ENCODE results near the gene LTBP3. TPM values are rescaled to one million over a fixed set of nuclear protein-coding genes. Genes with fewer than 3 reads are reported as not detected.
A peak's percentile ranks its signal among the peaks of the same experiment; 100 is the strongest.

LTBP3 gene
- total and polyA plus RNA-seq, 2 of the 13 experiments (the other 11 are each of a cell fraction or from before 2014, with no cell fraction given) = 12.2 to 68.1 TPM

GRCh38 chr11:65591939-65592857 is 34.0 kb upstream of the LTBP3 start:
- 97% methylated on average over 70 of the region's 106 CpGs for WGBS (ENCODE audit: low lambda C conversion rate)
- DNase-seq (ENCODE audit: low spot score) (no peak), FAIRE-seq (no peak), ATAC-seq (no peak)
- no peaks in the 10 kb centered on the region for H3K9me3 ChIP-seq (ENCODE audit: low read length)
- no peaks in the 10 kb centered on the region for H3K79me2 ChIP-seq (ENCODE audit: insufficient read depth, low read length)
- ChIA-PET POLR2A (interaction anchor here (1.9 to 2.4 kb wide), 2 partner anchors 11 to 15 kb away, joined by 6 to 11 read pairs; no protein-coding TSS in a partner anchor), CTCF (ENCODE audit: low intra/inter-chr PET ratio, low total read pairs) (no interaction called here)
- peaks cover 15% of the 10 kb centered on the region for H3K4me1 ChIP-seq (ENCODE audit: insufficient read depth, low read length)
- TF ChIP-seq ZFP90 (CRISPR knock-in tag; IDR thresholded peaks at IDR 0.05; ENCODE audit: borderline replicate concordance) = no peak
- TF ChIP-seq SMYD3 (CRISPR knock-in tag; IDR thresholded peaks at IDR 0.05) = no peak
- TF ChIP-seq ZNF792 (CRISPR knock-in tag; IDR thresholded peaks at IDR 0.05) = no peak
- no peak for TF ChIP-seq SP140L (CRISPR knock-in tag; IDR thresholded peaks at IDR 0.05; ENCODE audit: borderline replicate concordance)
- no peak for TF ChIP-seq ZNF670 (CRISPR knock-in tag; IDR thresholded peaks at IDR 0.05; ENCODE audit: borderline replicate concordance)
- TF ChIP-seq IRF9 (CRISPR knock-in tag; IDR thresholded peaks at IDR 0.05; ENCODE audit: borderline replicate concordance) = no peak
- peak; percentile 40 to 70 for TF ChIP-seq MAFK (conservative IDR thresholded peaks at IDR 0.05 in 1 of 2, IDR thresholded peaks at IDR 0.05 in 1 of 2; ENCODE audit: low read length in 2 of 2)
- no peak for TF ChIP-seq ZFP36 (IDR thresholded peaks at IDR 0.05; ENCODE audit: borderline replicate concordance, low read depth, low read length, partially characterized antibody)
- no peak overlapping the region for H3K27ac ChIP-seq (ENCODE audit: extremely low read length, insufficient read depth, low read length)
- H3K27me3 ChIP-seq (ENCODE audit: control insufficient read depth in 1 of 2, insufficient read depth in 2 of 2, low read length in 2 of 2) = no peaks in the 10 kb centered on the region
- no peak overlapping the region for H3K9ac ChIP-seq (ENCODE audit: insufficient read depth, low read depth, low read length)
- intact Hi-C loops (cut with micrococcal nuclease; ENCODE audit: unreplicated experiment) (no loop called here), in situ Hi-C loops (cut with HindIII; ENCODE audit: extremely low pct_ligation_motif_present, low pct_unique_long_range_greater_than_20kb) (no loop called here)
- BruUV-seq (replicated peaks) = no TSS peak
- no peak overlapping the region for H3K4me3 ChIP-seq (replicated peaks in 1 of 3; ENCODE audit: insufficient read depth in 1 of 3, low read depth in 2 of 3, low read length in 3 of 3)
- no peaks in the 10 kb centered on the region for H3K36me3 ChIP-seq (replicated peaks in 1 of 2; ENCODE audit: control insufficient read depth in 1 of 2, insufficient read depth in 2 of 2, low read length in 2 of 2)
- H3K4me2 ChIP-seq (ENCODE audit: low read depth, low read length) = no peak overlapping the region
- no peaks in the 10 kb centered on the region for H4K20me1 ChIP-seq (ENCODE audit: insufficient read depth, low read length)
- no peak overlapping the region for H2AFZ ChIP-seq (ENCODE audit: low read length)
